ENCODE results near the gene RFC1.
"Not testable (repeated sequence)": the region's sequence is repeated elsewhere in the genome, so short reads cannot be mapped to it uniquely, and the experiment has no call there.

Gene RFC1

GRCh38 chr4:39357002-39357401 is 9.2 kb downstream of the RFC1 start:
- DNase-seq (ENCODE audit: low read depth, low spot score) = no peak

DNA sequence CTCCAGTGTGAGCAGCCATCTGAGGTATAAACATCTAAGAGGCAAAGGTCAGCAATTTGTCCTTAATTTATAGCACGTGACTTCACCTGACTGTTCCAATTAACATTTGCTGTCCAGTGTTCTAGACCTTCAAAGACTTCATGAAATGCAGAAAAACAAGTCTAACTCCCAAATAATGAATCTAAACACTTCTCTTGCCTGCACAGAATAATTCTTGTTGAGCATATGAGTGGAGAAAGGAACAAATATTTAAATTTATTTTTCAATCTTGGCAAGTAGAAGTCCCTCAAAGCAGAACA is 12.0 kb downstream of the RFC1 start:
- DNase-seq (ENCODE audit: low read depth, low spot score) = no peak

DNA sequence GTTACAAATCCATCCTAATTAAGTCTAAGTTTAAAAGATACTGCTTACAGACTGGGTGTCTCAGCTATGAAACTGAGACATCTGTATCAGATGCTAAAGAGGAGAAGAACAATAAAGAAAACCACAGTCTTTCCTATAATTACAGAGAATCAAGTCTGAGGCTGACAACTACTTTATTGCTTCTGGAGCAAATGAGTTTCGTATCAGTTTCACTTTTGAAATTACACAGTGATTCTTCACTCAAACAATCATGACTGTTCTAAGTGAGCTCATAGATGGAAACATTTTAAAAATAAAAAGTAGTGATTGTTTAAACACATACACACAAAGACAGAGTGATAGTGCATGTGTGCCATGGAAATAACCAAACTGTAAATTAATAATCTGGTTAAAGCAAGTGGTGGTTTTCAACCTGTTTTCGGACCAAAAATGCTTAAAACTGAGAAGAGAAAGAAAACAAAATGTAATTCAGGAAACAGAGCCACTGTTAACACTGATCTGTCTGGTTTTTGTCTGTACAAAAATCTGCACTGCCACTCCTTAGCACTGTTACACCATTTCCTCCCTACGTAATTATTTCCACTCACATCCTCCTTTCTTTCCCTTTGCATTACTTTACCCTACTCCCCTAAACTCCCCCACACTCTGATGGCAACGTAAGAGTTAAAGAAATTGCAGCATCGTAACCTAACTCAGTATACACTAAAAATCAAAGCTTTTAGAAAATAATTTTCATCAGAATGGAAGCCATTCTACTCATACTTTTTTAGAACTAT is 12.5 kb downstream of the RFC1 start:
- no peak for DNase-seq (ENCODE audit: low read depth, low spot score)

DNA sequence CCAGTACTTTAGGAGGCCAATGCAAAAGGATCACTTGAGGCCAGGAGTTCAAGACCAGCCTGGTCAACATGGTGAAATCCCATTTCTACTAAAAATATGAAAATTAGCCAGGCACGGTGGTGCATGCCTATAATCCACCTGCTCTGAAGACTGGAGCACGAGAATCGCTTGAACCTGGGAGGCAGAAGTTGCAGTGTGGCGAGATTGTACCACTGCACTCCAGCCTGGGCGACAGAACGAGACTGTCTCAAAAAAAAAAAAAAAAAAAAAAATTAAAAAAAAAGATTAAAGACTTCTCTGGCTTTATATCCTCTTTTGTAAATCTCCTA is 13.0 kb downstream of the RFC1 start:
- not testable (repeated sequence) for DNase-seq (ENCODE audit: low read depth, low spot score)

DNA sequence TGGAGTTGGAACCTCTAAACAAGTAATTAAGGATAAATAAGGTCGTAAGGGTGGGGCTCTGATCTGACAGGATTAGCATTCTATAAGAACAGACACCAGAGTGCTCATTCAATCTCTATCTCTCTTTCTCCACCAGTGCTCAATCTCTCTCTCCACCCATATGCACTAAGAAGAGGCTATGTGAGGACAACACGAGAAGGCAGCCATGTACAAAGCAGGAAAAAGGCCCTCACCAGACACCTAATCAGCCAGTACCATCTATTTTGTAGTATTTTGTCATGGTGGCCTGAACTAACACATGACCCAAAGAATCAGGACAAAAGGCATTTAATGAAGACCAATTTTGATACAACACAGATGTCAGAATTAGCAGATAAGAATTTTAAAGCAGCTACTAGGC is 16.8 kb downstream of the RFC1 start:
- no peak for DNase-seq (ENCODE audit: low read depth, low spot score)

DNA sequence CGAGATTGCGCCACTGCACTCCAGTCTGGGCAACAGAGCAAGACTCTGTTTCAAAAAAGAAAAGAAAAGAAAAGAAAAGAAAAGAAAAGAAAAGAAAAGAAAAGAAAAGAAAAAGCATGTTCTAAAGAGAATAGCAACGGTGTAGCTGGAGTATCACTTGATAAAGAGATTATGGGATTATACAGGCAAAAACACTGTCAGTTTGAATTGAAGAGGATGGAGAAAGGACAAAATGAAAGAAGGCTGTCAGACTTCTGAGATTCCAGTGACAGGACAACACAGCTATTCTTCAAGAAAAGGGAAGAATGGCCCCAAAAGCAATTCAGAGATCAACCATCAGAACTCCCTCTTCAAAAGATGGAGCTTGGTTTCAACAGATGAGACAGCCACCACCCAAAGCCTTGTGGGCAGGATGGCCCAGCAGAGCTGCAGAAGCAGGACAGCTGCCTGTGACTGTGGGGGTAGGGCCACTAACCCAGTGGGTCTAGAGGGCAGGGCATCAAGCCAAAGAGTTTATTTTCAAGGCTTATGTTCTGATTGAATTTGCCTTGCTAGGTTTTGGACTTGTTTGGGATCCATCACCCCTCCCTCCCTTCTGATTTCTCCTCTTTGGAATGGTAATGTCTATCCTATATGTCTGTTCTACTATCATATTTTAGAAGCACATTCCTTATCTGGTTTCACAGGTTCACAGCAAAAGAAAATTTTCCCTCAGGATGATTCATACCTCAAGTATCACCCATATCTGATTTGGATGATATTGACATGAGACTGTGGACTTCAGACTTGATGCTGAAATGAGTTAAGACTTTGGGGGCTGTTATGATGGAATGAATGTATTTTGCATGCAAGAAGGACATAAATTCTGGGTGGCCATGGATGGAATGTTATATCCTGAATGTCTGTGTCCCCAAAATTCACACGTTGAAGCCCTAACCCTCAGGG is 17.5 kb downstream of the RFC1 start:
- DNase-seq (ENCODE audit: low read depth, low spot score) = no peak

GRCh38 chr4:39346856-39347519 is 19.2 kb downstream of the RFC1 start:
- DNase-seq (ENCODE audit: low read depth, low spot score) = no peak

DNA sequence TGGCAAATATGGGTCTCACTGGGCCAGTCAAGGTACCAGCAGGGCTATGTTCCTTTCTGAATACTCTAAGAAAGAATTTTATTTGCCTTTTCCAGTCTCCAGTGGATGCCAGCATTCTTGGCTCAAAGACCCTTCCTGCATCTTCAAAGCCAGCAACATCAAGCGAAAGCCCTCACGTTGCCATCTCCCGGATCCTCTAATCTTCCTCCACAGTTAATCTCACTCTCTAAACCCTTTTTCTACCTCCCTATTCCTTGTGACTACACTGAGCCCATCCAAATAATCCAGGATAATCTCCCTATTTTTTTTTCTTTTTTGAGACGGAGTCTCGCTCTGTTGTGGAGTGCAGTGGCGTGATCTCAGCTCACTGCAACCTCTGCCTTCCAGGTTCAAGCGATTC is 23.4 kb downstream of the RFC1 start:
- DNase-seq (ENCODE audit: low read depth, low spot score) = no peak

GRCh38 chr4:39341075-39341725 is 25.0 kb downstream of the RFC1 start:
- DNase-seq (ENCODE audit: low read depth, low spot score) = no peak

- DNase-seq (ENCODE audit: low read depth, low spot score) = no peak
These were observed 26.2 kb downstream of the RFC1 start for GRCh38 chr4:39339968-39340367.

DNA sequence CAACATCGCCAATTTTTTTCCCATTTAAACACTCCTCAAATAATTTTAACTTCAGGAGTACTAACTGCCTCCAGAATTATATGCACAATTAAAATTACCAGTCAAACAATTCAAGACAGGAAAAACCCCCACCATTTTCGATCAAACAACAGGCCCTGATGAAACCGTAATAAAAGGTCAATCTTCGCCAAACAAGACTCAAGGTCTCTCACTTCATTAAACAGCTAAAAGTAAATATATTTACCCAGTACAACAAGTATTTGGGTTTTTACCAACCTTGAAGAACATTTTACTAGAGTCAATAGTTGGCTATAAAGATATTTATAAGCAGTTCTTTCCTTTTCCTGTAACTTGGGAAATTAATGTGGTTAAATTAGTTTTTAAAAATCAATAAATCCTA is 28.3 kb downstream of the RFC1 start:
- DNase-seq (ENCODE audit: low read depth, low spot score) = no peak

DNA sequence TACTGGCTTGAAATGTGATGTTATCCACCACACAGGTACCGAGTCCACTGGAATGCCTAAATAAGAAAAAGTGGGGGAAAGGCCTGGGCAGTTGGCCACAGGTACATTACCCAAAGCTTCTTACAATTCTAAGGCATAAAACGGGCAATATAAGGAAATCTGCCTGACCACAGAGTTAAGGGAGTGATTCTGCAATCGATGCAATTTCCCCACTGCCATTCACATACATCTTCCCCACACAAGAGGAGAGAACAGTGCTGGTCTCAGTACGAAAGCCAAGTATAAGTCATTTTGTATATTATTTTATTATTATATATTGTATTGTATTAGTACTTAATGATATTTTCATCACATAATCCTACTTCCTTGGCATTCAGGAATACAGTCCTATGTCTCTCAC is 30.6 kb downstream of the RFC1 start:
- DNase-seq (ENCODE audit: low read depth, low spot score) = no peak

DNA sequence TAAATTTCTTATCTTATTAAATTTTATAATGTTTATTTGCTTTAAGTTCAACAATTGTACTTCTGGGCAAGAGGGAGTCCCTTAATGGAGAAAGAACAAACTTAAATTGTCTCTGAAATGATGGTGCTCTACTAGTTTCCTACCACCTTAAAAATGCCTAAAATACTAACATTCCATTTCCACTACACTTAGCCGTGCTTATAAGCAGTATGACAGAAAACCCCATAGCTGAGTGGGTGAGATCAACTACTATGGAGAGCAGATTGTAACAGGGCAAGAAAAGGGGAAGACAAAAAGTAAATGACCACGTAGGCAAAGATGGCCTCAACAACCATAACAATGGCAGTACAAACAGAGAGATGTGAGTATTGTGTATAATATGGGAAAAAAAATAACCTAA is 35.0 kb downstream of the RFC1 start:
- no peak for DNase-seq (ENCODE audit: low read depth, low spot score)

DNA sequence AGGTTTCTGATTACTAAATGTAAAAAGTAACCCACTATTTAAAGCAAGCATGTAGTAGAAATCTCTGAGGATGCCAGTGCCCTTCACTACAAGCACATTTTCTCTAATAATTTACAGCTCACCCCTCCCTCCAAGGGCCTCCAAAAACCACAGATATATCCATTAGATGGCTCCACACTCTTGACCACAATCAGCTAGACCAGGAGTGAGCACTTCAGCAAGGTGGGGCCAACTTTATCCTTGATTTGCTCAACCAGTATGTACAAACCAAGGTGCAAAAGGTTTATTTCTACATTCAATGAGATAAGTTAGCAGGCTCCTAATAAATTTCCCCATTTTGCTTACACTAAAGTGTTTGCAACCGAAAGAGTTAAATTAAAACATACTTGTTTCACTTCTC is 35.8 kb downstream of the RFC1 start:
- no peak for DNase-seq (ENCODE audit: low read depth, low spot score)

DNA sequence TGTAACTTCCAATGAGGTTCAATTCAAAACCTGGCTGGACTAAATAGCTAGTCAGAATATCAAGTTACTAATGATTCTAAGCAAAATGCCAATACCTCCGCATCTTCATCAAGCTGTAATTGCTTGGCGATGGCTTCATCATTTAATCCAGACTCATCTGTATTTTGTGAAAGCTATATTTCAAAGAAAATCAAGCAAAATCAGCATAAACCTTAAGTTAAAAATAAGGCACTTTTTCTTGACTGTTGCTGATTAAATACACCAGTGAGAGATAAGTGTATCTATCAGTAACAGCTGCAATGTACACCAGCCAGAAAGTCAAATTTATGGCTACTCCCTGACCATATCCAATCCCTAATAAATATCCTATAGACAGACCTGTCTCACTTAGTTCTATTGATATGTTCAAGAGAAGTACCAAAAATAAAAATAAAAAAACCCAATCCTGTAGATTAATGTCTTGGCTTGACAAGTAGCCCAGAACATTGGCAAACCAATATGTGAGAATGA is 39.6 kb downstream of the RFC1 start:
- no peak for DNase-seq (ENCODE audit: low read depth, low spot score)

GRCh38 chr4:39324897-39325613 is 41.1 kb downstream of the RFC1 start:
- no peak for DNase-seq (ENCODE audit: low read depth, low spot score)

GRCh38 chr4:39324446-39324845 is 41.7 kb downstream of the RFC1 start:
- no peak for DNase-seq (ENCODE audit: low read depth, low spot score)

GRCh38 chr4:39323821-39324220 is 42.3 kb downstream of the RFC1 start:
- no peak for DNase-seq (ENCODE audit: low read depth, low spot score)

GRCh38 chr4:39320381-39321115 is 45.6 kb downstream of the RFC1 start:
- DNase-seq (ENCODE audit: low read depth, low spot score) = peak; percentile 42

DNA sequence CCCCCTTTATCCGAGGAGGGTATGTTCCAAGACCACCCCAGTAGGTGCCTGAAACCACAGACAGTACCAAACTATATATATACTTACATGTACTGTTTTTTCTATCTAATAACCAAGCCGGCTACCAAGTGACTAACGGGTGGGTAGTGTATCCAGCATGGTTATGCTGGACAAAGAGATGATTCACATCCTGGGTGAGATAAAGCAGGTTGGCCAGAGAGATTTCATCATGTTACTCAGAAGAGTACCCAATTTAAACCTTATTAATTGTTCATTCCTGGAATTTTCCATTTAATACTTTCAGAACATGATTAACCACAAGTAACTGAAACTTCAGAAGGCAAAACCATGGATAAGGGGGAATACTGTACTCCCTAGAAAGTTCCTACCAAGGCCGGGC is 46.5 kb downstream of the RFC1 start:
- peak; percentile 7 for DNase-seq (ENCODE audit: low read depth, low spot score)

DNA sequence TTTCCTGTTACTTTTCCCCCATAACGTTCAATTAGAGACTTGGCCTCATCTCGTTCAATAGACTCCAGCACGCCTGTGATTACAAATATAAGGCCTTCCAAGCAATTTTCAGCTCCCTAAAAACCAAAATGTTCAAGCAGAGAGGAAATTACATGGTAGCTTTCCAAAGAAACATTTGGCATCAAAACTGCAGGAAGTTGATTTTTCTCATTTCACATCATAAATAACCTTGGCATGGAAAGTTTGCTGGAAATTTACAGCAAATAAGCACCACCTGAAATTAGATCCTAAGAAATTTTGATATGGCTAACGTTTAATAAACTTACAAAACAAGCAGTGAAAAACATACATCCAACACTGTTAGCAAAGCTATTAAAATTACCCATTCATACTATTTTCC is 53.3 kb downstream of the RFC1 start:
- no peak for DNase-seq (ENCODE audit: low read depth, low spot score)

Data from brain pericyte (primary cell).